Measurements from ENCODE around the gene MPIG6B.

MPIG6B gene

DNA sequence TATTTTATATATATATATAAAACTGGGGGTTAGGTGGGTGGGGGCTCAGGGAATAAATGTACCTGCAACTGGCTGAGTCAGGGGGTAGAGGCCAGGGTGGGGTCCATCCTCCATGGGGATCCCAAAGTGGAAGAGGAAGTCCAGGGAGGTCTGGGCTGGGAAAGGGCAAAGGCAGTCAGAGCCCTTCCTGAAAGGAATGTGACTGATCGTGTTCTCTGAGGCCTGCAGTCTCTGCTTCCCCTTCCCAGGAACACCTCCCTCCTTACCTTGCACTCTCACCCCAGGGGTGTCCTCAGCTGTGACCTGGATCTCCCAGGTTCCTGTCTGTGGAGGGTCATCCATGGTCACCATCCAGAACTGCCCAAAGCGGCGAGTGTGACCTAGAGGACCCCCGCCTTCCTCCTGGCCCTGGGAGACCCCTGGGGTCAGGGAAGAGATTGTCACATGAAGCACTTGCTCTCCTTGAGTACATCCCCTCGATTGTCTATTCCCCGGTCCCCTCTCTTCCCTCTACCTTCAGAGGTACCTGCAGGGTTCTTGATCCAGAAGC is 44.0 kb downstream of the MPIG6B start:
- no peak for DNase-seq
- Histone ChIP-seq H3K27ac (no peak overlapping the region), H3K36me3 (no peaks in the 10 kb centered on the region), H3K9me3 (ENCODE audit: severe bottlenecking) (peaks cover 2% of the 10 kb centered on the region), H3K4me3 (ENCODE audit: low read depth, low read length) (no peak overlapping the region), H3K27me3 (ENCODE audit: insufficient read depth, low read depth, severe bottlenecking) (no peaks in the 10 kb centered on the region)
- TF ChIP-seq, protein P1, sequence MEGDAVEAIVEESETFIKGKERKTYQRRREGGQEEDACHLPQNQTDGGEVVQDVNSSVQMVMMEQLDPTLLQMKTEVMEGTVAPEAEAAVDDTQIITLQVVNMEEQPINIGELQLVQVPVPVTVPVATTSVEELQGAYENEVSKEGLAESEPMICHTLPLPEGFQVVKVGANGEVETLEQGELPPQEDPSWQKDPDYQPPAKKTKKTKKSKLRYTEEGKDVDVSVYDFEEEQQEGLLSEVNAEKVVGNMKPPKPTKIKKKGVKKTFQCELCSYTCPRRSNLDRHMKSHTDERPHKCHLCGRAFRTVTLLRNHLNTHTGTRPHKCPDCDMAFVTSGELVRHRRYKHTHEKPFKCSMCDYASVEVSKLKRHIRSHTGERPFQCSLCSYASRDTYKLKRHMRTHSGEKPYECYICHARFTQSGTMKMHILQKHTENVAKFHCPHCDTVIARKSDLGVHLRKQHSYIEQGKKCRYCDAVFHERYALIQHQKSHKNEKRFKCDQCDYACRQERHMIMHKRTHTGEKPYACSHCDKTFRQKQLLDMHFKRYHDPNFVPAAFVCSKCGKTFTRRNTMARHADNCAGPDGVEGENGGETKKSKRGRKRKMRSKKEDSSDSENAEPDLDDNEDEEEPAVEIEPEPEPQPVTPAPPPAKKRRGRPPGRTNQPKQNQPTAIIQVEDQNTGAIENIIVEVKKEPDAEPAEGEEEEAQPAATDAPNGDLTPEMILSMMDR (IDR thresholded peaks at IDR 0.05; ENCODE audit: low read depth, low read length), result no peak

DNA sequence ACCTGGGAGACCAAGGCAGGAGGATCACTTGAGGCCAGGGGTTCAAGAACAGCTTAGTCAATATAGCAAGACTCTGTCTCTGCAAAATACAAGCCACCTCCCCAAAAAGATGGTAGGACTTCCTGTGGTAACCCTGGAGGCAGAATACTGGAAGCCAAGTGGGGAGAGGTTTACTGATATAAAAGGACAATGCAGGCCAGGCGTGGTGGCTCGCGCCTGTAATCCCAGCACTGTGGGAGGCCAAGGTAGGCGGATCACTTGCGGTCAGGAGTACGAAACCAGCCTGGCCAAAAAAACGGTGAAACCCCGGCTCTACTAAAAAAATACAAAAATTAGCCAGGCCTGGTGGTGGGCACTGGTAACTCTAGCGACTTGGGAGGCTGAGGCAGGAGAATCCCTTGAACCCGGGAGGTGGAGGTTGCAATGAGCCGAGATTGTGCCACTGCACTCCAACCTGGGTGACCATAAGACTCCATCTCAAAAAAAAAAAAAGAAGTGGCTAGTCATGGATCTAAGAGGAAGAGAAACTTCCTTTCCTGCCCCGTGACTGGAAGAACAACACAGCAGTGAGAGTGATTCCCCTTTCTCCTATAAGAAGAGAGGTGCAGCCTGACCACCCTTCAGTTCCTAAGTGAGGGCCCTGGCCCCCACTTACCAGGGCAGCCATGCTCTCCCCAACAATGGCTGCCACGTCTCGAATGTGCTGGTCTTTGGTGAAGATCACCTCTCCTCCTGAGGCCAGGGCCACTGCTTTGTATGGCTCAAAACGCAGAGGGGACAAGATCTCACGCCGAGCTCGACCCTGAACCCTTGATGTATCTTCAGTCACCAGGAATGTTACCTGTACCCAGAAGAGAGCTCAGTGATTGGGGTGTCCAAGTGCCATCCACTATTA is 45.4 kb downstream of the MPIG6B start:
- DNase-seq, result no peak
- Histone ChIP-seq H3K4me3 (ENCODE audit: low read depth, low read length) (no peak overlapping the region), H3K27me3 (ENCODE audit: insufficient read depth, low read depth, severe bottlenecking) (no peaks in the 10 kb centered on the region), H3K9me3 (ENCODE audit: severe bottlenecking) (no peaks in the 10 kb centered on the region), H3K27ac (no peak overlapping the region), H3K36me3 (no peaks in the 10 kb centered on the region)
- TF ChIP-seq, protein P1 (IDR thresholded peaks at IDR 0.05; ENCODE audit: low read depth, low read length), result no peak

DNA sequence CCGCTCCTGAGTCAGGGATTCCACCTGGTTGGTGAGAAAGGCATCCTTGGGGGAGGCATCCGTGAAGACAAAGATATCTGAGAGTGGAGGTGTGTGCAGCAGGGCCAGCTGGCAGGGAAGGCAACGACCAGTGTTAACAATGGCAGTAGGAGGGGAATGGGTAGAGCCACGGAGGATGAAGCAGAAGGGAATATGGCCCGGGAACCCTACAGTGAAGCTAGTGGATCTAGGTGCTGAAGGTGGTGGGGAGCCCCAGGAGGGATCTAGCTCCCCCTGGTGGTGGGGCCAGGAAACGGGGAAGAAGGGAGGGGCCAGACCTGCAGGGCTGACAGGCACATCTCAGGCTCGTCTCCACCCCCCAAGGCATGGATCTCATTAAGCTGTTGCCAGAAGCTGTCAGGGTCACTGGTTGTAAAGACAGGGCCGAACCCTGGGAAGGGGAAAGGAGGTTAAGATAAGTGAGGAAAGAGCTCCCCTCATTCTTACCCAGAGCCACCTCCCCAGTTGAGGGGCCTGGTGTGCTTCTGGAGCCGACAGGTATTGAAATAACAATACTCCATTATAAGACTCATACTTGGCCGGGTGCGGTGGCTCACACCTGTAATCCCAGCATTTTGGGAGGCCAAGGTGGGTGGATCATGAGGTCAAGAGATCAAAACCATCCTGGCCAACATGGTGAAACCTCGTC is 46.7 kb downstream of the MPIG6B start:
- Histone ChIP-seq H3K4me3 (ENCODE audit: low read depth, low read length) (no peak overlapping the region), H3K9me3 (ENCODE audit: severe bottlenecking) (no peaks in the 10 kb centered on the region), H3K36me3 (no peaks in the 10 kb centered on the region), H3K27ac (no peak overlapping the region), H3K27me3 (ENCODE audit: insufficient read depth, low read depth, severe bottlenecking) (no peaks in the 10 kb centered on the region)
- TF ChIP-seq, protein P1 (IDR thresholded peaks at IDR 0.05; ENCODE audit: low read depth, low read length), result peak; percentile 98
- peak; percentile 94 for DNase-seq

DNA sequence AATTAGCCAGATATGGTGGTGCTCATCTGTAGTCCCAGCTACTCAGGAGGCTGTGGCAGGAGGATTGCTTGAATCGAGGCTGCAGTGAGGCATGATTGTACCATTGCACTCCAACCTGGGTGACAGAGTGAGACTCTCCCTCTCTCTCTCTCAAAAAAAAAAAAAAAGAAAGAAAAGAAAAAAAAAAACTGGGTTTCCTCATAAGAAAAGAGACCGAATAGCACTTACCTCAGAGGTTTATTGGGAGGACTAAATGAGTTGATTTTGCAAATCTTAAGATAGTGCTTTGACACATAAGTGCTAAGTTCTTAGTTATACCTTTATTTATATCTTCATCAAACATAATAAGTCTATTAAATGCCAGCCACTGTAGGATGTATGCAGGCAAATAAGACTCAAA is 47.7 kb downstream of the MPIG6B start:
- no peak overlapping the region for H3K27ac ChIP-seq
- DNase-seq, result no peak
- no peak overlapping the region for H3K4me3 ChIP-seq (ENCODE audit: low read depth, low read length)
- H3K36me3 ChIP-seq, result no peaks in the 10 kb centered on the region
- H3K9me3 ChIP-seq (ENCODE audit: severe bottlenecking), result no peaks in the 10 kb centered on the region
- no peaks in the 10 kb centered on the region for H3K27me3 ChIP-seq (ENCODE audit: insufficient read depth, low read depth, severe bottlenecking)
- TF ChIP-seq, protein P1 (IDR thresholded peaks at IDR 0.05; ENCODE audit: low read depth, low read length), result no peak

DNA sequence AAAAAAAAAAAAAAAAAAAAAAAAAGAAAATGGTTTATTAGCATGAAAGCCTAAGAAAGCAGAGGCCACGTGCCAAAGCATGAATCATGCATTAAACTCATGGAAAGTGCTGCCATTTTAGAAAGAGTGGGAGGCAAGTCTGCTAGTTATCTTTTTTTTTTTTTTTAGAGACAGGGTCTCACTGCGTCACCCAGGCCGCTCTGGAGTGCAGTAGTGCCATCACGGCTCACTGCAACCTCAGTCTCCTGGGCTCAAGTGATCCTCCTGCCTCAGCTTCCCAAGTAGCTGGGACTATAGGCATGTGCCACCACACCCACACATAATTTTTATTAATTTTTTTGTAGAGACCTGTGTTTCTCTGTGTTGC is 48.8 kb downstream of the MPIG6B start:
- TF ChIP-seq, protein P1 (IDR thresholded peaks at IDR 0.05; ENCODE audit: low read depth, low read length), result no peak
- no peaks in the 10 kb centered on the region for H3K36me3 ChIP-seq
- no peak overlapping the region for H3K27ac ChIP-seq
- no peaks in the 10 kb centered on the region for H3K27me3 ChIP-seq (ENCODE audit: insufficient read depth, low read depth, severe bottlenecking)
- no peak for DNase-seq
- no peaks in the 10 kb centered on the region for H3K9me3 ChIP-seq (ENCODE audit: severe bottlenecking)
- H3K4me3 ChIP-seq (ENCODE audit: low read depth, low read length), result no peak overlapping the region
